GM12864 (cell line): ENCODE results near the gene CD14.
"Not testable (repeated sequence)": the region's sequence is repeated elsewhere in the genome, so short reads cannot be mapped to it uniquely, and the experiment has no call there.

ENCODE experiments used
- DNase-seq: peaks from one replicate; pipeline ENCODE4 v3.0.0-alpha.2; 2011; ENCODE audit warnings: low read depth
- H3K4me3 ChIP-seq: 2 replicates; pipeline ENCODE4 v1.5.1; 2011; ENCODE audit warnings: mild to moderate bottlenecking, low read depth, low read length, control low read depth
- TF ChIP-seq, protein P1 (sequence below): IDR thresholded peaks from 2 replicates; pipeline ENCODE4 v1.5.1; 2011; ENCODE audit warnings: low read depth, mild to moderate bottlenecking, moderate library complexity, low read length, control low read depth, inconsistent platforms; ENCODE audit errors: missing control alignments

The CD14 gene

DNA sequence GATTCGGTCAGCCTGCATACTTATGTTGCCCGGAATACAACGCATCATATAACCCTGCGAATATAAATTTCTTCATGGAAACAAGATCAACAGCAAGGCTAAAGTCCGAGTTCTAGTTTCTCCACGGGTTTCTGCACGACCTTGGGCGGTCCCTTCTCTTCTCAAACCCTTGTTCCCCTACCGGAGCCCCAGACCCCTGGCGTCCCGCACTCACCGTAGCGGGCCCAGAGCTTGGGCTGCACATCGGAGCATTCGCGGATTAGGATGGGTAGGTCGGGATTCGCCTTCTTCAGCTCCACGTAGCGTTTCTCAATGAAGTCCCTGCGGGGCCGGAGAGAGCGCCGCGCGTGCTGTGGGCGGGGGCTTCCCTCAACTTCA lies 14.1 kb upstream of the CD14 start:
- H3K4me3 ChIP-seq, result peak overlapping the region; percentile 97
- DNase-seq, result no peak
- TF ChIP-seq, protein P1, sequence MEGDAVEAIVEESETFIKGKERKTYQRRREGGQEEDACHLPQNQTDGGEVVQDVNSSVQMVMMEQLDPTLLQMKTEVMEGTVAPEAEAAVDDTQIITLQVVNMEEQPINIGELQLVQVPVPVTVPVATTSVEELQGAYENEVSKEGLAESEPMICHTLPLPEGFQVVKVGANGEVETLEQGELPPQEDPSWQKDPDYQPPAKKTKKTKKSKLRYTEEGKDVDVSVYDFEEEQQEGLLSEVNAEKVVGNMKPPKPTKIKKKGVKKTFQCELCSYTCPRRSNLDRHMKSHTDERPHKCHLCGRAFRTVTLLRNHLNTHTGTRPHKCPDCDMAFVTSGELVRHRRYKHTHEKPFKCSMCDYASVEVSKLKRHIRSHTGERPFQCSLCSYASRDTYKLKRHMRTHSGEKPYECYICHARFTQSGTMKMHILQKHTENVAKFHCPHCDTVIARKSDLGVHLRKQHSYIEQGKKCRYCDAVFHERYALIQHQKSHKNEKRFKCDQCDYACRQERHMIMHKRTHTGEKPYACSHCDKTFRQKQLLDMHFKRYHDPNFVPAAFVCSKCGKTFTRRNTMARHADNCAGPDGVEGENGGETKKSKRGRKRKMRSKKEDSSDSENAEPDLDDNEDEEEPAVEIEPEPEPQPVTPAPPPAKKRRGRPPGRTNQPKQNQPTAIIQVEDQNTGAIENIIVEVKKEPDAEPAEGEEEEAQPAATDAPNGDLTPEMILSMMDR, result no peak

DNA sequence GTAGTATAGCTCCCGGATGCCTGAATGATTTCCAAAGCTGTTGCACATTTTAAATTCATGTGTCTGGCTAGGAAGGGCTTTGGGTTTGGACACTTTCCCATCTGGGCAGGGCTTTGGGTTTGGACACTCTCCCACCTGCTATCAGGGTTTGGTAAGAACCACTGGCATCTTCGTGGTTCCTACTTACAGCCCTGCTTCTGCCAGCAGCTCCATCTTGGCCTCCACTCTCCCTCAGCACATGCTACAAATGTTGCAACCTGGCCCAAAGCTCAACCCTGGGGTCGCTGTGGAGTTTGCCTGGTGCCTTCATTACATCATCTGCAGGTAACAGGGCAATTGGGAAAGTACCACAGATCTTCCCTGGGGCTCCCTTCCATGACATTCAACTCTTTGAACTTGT lies 9.7 kb upstream of the CD14 start:
- TF ChIP-seq, protein P1, result no peak
- DNase-seq, result no peak
- no peak overlapping the region for H3K4me3 ChIP-seq

- TF ChIP-seq, protein P1, result no peak
- H3K4me3 ChIP-seq, result no peak overlapping the region
- DNase-seq, result no peak
These were observed 8.7 kb upstream of the CD14 start for GRCh38 chr5:140641716-140642115.

DNA sequence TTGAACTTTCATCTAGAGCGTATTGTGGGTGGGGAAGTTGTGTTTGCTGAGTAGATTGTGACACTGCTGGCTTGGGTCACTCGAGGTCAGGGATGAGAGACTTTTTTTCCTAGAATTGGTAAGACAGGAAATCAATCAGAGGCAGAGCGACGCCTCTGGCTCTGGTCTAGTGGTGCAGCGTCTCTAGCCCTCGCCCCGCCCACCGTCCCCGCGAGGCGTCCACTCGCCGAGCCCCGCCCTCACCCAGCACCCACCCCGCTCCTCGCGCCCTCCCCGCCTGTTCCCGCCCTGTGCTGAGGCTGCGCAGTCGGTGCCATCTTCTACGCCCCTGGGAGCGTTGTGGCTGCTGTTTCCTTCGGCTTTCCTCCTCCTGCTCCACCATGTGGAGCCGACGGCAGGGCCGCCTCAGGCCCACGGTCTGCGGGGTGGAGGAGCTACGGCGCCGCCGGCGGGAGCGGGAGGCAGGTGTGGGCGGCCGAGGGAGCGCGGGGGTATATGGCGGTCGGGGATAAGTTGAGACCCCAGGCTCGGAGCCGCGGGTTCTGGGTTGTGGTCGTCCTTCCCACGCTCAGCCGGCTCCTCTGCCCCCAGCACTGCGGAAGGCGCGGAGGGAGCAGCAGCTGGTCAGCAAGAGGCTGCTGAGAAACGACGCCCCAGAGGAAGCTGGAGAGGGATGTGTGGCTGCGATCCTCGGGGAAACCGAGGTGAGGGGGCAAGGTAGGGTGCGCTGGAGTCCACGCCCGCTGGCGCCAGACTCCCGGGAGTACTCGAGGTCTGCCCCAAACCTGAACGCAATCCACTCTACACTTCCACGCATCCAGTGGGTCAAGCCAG lies 6.4 kb upstream of the CD14 start, which contains the start of gene TMCO6:
Gene TMCO6, plus strand, starts transcription at position 304 of the 834 bp plus-strand sequence. Its CDS starts 77 bp downstream, at position 381.
- peak within 1 kb of the TSS; percentile 92 for H3K4me3 ChIP-seq
- DNase-seq, result peak; percentile 83
- TF ChIP-seq, protein P1, result peak; percentile 79

DNA sequence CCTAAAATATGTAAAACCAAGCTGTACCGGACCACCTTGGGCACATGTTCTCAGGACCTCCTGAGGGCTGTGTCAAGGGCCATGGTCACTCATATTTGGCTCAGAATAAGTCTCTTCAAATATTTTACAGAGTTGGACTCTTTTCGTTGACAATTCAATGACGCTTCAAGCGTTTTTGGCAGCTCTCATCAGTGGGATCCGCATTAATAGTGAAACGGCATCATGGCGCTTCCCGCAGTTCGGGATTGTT lies 5.8 kb upstream of the CD14 start:
- H3K4me3 ChIP-seq, result peak overlapping the region; percentile 92
- DNase-seq, result not testable (repeated sequence)

DNA sequence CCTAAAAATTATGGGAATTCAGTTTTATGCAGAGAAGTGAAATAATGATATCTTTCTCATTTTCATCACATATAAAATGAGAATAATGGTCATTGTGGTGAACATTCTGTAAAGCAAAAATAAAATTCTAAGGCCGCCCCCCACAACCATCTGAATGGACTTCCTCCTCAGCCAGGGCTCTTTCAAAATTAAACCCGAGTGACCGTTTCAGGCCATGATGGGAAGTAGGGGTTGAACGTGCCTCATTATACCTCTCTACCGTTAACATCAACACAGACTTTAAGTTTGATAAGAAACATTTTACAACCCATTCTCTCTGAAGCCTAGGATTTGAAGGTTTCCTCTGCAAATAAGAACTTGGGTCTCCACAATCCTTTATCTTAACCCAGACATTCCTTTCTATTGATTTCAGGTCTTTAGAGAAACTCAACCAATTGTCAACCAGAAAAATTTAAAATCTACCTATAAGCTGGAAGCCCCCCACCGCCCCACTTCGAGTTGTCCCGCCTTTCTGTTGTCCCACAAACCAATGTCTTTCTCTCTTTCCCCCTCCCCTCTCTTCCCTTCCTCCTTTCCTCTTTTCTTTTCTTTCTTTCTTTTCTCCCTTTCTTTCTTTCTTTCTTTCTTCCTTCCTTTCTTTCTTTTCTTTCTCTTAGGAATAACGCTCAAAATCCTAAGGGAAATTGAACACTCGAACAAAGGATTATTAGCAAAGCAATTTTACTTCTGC lies 4.6 kb upstream of the CD14 start:
- no peak for DNase-seq
- no peak overlapping the region for H3K4me3 ChIP-seq
- TF ChIP-seq, protein P1, result no peak

GRCh38 chr5:140635291-140636257 lies 2.6 kb upstream of the CD14 start:
- no peak for DNase-seq
- H3K4me3 ChIP-seq, result no peak overlapping the region
- TF ChIP-seq, protein P1, result no peak
